HCT116 (cell line): ENCODE measurements around the gene DLX4. TPM values are rescaled to one million over a fixed set of nuclear protein-coding genes. Genes with fewer than 3 reads are reported as not detected.

Source experiments
- ATAC-seq: fragments of 200-7000 bp; cut with Tn5 transposase; 2 replicates; pipeline ENCODE4 v1.9.1; 2020; ENCODE audit warnings: mild to moderate bottlenecking, moderate library complexity
- BruUV-seq: library from RNA; stranded (reverse); fragments of 400-500 nt; replicated peaks from 2 replicates; lab custom pipeline; 2021; lab: Mats Ljungman, UMichigan
- CTCF ChIA-PET: fragments of 300-600 bp; sonication (Branson Sonifier 250); formaldehyde crosslinking; loops from one replicate; lab custom pipeline; 2021; ENCODE audit warnings: antibody characterized with exemption; lab: Charles Lee
- POLR2A ChIA-PET: fragments of 300-600, 350-600 bp; sonication (Branson Sonifier 250); formaldehyde crosslinking; loops from one replicate; lab custom pipeline; 2021; ENCODE audit warnings: antibody characterized with exemption; lab: Charles Lee
- RAD21 ChIA-PET, 2 experiments: fragments of 300-600 bp; sonication (Branson Sonifier 250); formaldehyde crosslinking; loops; one replicate each; lab custom pipeline; 2023; ENCODE audit warnings: low total read pairs in 2 of 2; ENCODE audit not compliant: uncharacterized antibody in 2 of 2, unreplicated experiment in 2 of 2, low non-redundant PET in 1 of 2; lab: Charles Lee
- DNase-seq: peaks from one replicate; pipeline ENCODE4 v3.0.0-alpha.2; 2010; ENCODE audit warnings: low read depth, low spot score
- H2AFZ ChIP-seq: fragments of 200-600 bp; shearing (Covaris generic), sonication (generic); 2 replicates; pipeline ENCODE4 v1.6.1; 2017; ENCODE audit warnings: low read depth, mixed run types, mixed read lengths, antibody characterized with exemption, low read length; ENCODE audit not compliant: poor library complexity, severe bottlenecking
- H3K27ac ChIP-seq: 2 replicates; pipeline ENCODE4 v1.5.1; 2012; ENCODE audit warnings: low read depth, low read length
- H3K27me3 ChIP-seq: fragments of 200-600 bp; sonication (generic); 2 replicates; pipeline ENCODE4 v1.6.1; 2016; ENCODE audit warnings: mixed run types, low read length, mixed read lengths; ENCODE audit not compliant: insufficient read depth
- H3K36me3 ChIP-seq, 2 experiments: fragments of 200-500 bp in 1 of 2; fragments of 200-600 bp in 1 of 2; sonication (Bioruptor generic) in 1 of 2; sonication (generic) in 1 of 2; 2 replicates each; pipeline versions ENCODE4 v1.5.1 to v1.6.1; 2014 to 2016; ENCODE audit warnings: low read length in 2 of 2, inconsistent platforms in 1 of 2, mixed read lengths in 1 of 2, mixed run types in 1 of 2; ENCODE audit not compliant: insufficient read depth in 2 of 2, control insufficient read depth in 1 of 2
- H3K4me1 ChIP-seq, 2 experiments: fragments of 200-600 bp in 1 of 2; sonication (generic) in 1 of 2; 2 replicates each; pipeline versions ENCODE4 v1.5.1 to v1.6.1; 2012 to 2017; ENCODE audit warnings: low read length in 2 of 2, inconsistent platforms in 1 of 2, mild to moderate bottlenecking in 1 of 2, mixed read lengths in 1 of 2, mixed run types in 1 of 2, moderate library complexity in 1 of 2; ENCODE audit not compliant: insufficient read depth in 2 of 2, control insufficient read depth in 1 of 2
- H3K4me2 ChIP-seq: fragments of 200-600 bp; sonication (generic); 2 replicates; pipeline ENCODE4 v1.6.1; 2017; ENCODE audit warnings: mixed run types, low read length, mixed read lengths
- H3K4me3 ChIP-seq, 2 experiments: fragments of 200-600 bp in 1 of 2; sonication (generic) in 1 of 2; replicated peaks in 1 of 2; 2 replicates each; pipeline ENCODE4 v1.5.1; 2011 to 2016; ENCODE audit warnings: low read length in 2 of 2, control low read depth in 1 of 2, low read depth in 1 of 2, mild to moderate bottlenecking in 1 of 2, mixed read lengths in 1 of 2, mixed run types in 1 of 2
- H3K79me2 ChIP-seq: fragments of 200-600 bp; sonication (generic); 2 replicates; pipeline ENCODE4 v1.6.1; 2017; ENCODE audit warnings: mild to moderate bottlenecking, mixed run types, low read length, moderate library complexity, mixed read lengths; ENCODE audit not compliant: insufficient read depth
- H3K9ac ChIP-seq: fragments of 200-600 bp; sonication (generic); 2 replicates; pipeline ENCODE4 v1.6.1; 2016; ENCODE audit warnings: low read length, mixed read lengths
- H3K9me2 ChIP-seq: fragments of 200-600 bp; sonication (generic), shearing (Covaris generic); 2 replicates; pipeline ENCODE4 v1.6.1; 2017; ENCODE audit warnings: mixed run types, mild to moderate bottlenecking, moderate library complexity; ENCODE audit not compliant: insufficient read depth
- H3K9me3 ChIP-seq, 2 experiments: fragments of 200-500 bp in 1 of 2; fragments of 200-600 bp in 1 of 2; sonication (Bioruptor generic) in 1 of 2; sonication (generic) in 1 of 2; 2 replicates each; pipeline ENCODE4 v1.6.1; 2014 to 2017; ENCODE audit warnings: low read length in 2 of 2, mixed read lengths in 2 of 2, inconsistent platforms in 1 of 2, low read depth in 1 of 2, mild to moderate bottlenecking in 1 of 2, mixed run types in 1 of 2, moderate library complexity in 1 of 2; ENCODE audit not compliant: control insufficient read depth in 1 of 2, insufficient read depth in 1 of 2
- H4K20me1 ChIP-seq: fragments of 200-600 bp; sonication (generic), shearing (Covaris generic); 2 replicates; pipeline ENCODE4 v1.6.1; 2017; ENCODE audit warnings: mixed run types, mild to moderate bottlenecking, moderate library complexity; ENCODE audit not compliant: insufficient read depth
- ATF3 ChIP-seq: IDR thresholded peaks from 2 replicates; pipeline ENCODE4 v1.6.1; 2012
- CEBPB ChIP-seq: IDR thresholded peaks from 2 replicates; pipeline ENCODE4 v1.6.1; 2012; ENCODE audit warnings: low read depth
- JUND ChIP-seq: IDR thresholded peaks from 2 replicates; pipeline ENCODE4 v1.6.1; 2012
- POLR2A ChIP-seq: IDR thresholded peaks from 2 replicates; pipeline ENCODE4 v1.7.0; 2011; ENCODE audit warnings: borderline replicate concordance; ENCODE audit not compliant: insufficient read depth, insufficient read length; ENCODE audit errors: extremely low read depth
- POLR2AphosphoS5 ChIP-seq: IDR thresholded peaks from 2 replicates; pipeline ENCODE4 v1.6.1; 2011; ENCODE audit warnings: mild to moderate bottlenecking, low read depth, low read length, moderate library complexity
- RAD21 ChIP-seq: IDR thresholded peaks from 2 replicates; pipeline ENCODE4 v1.6.1; 2012; ENCODE audit warnings: low read depth, mild to moderate bottlenecking
- SIN3A ChIP-seq: IDR thresholded peaks from 2 replicates; pipeline ENCODE4 v1.6.1; 2012; ENCODE audit warnings: low read depth
- SP1 ChIP-seq: IDR thresholded peaks from 2 replicates; pipeline ENCODE4 v1.6.1; 2012; ENCODE audit warnings: low read depth
- TCF7L2 ChIP-seq: IDR thresholded peaks from 2 replicates; pipeline ENCODE4 v1.7.0; 2011; ENCODE audit warnings: borderline replicate concordance, inconsistent platforms; ENCODE audit not compliant: insufficient read depth, insufficient read length; ENCODE audit errors: extremely low read depth
- YY1 ChIP-seq: IDR thresholded peaks from 2 replicates; pipeline ENCODE4 v1.6.1; 2011; ENCODE audit warnings: low read length, low read depth, moderate library complexity, mild to moderate bottlenecking; ENCODE audit not compliant: insufficient replicate concordance; ENCODE audit errors: extremely low read depth
- ZFX ChIP-seq: fragments of 450-650 bp; IDR thresholded peaks from 2 replicates; pipeline ENCODE4 v1.6.1; 2017
- ZNF274 ChIP-seq: fragments of 200-500 bp; sonication (Bioruptor generic); IDR thresholded peaks from 2 replicates; pipeline ENCODE4 v1.6.1; 2014; ENCODE audit warnings: mild to moderate bottlenecking, low read depth, low read length, inconsistent platforms
- intact Hi-C: fragments of 100-400 bp; cut with micrococcal nuclease; formaldehyde crosslinking; loops from 2 replicates; pipeline ENCODE4 v1.10.0; 2022
- total RNA-seq: library from RNA; stranded (reverse); gene quantifications from one replicate; pipeline ENCODE4 v1.2.1, GENCODE V29; 2021; ENCODE audit not compliant: unreplicated experiment
- TF ChIP-seq, protein P1 (sequence below): IDR thresholded peaks from 2 replicates; pipeline ENCODE4 v1.6.1; 2011; ENCODE audit warnings: mild to moderate bottlenecking, low read length, moderate library complexity; ENCODE audit not compliant: insufficient replicate concordance; ENCODE audit errors: extremely low read depth
- TF ChIP-seq, protein P2 (sequence below): IDR thresholded peaks from 2 replicates; pipeline ENCODE4 v1.6.1; 2012
- TF ChIP-seq, protein P3 (sequence below), 3 experiments: fragments of 200-600 bp in 1 of 3; sonication (generic) in 1 of 3; IDR thresholded peaks in 2 of 3; conservative IDR thresholded peaks in 1 of 3; 2 replicates each; pipeline ENCODE4 v1.5.1; 2012 to 2017; ENCODE audit warnings: low read depth in 2 of 3, low read length in 2 of 3, antibody characterized with exemption in 1 of 3, borderline replicate concordance in 1 of 3, control low read depth in 1 of 3, mild to moderate bottlenecking in 1 of 3, mixed read lengths in 1 of 3, mixed run types in 1 of 3, moderate library complexity in 1 of 3; ENCODE audit not compliant: insufficient read depth in 1 of 3

DLX4 gene
- total RNA-seq, 1 experiment from 2014 or later, result 14.0 TPM

DNA sequence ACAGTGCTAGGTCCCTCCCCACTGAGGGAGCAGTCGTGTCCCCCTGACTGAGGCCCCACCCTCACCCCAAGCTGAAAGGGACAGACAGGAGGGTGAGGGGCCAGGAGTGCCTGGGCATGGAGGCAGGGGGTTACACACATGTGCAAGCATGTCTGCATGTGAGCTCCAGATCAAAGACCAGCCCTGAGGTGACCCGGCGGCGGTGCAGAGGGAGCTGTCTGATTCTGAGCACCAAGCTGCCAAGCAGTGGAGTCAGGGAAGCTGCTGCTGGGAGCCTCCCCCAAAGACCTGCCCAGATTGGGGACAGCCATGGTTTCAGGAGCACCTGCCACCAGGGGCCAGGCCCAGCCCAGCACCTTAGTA is 20.5 kb downstream of the DLX4 start (continued):
- TF ChIP-seq, protein P1, sequence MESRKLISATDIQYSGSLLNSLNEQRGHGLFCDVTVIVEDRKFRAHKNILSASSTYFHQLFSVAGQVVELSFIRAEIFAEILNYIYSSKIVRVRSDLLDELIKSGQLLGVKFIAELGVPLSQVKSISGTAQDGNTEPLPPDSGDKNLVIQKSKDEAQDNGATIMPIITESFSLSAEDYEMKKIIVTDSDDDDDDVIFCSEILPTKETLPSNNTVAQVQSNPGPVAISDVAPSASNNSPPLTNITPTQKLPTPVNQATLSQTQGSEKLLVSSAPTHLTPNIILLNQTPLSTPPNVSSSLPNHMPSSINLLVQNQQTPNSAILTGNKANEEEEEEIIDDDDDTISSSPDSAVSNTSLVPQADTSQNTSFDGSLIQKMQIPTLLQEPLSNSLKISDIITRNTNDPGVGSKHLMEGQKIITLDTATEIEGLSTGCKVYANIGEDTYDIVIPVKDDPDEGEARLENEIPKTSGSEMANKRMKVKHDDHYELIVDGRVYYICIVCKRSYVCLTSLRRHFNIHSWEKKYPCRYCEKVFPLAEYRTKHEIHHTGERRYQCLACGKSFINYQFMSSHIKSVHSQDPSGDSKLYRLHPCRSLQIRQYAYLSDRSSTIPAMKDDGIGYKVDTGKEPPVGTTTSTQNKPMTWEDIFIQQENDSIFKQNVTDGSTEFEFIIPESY, result no peak
- no peak for TF ChIP-seq SIN3A

GRCh38 chr17:49990331-49990730 is 21.3 kb downstream of the DLX4 start:
- RAD21 ChIA-PET, result interaction anchor here in 1 of 2 experiments (0.7 kb wide), 1 partner anchor 282 kb away, joined by 3 read pairs; no protein-coding TSS in a partner anchor
- POLR2A ChIA-PET, result interaction anchor here (0.7 kb wide), 1 partner anchor 100 kb away, joined by 3 read pairs; no protein-coding TSS in a partner anchor
- Histone ChIP-seq H3K9ac (no peak overlapping the region), H3K79me2 (no peaks in the 10 kb centered on the region), H3K4me1 (peaks cover 4 to 9% of the 10 kb centered on the region in 2 experiments; a peak in 2 of 4 replicates), H3K4me3 (no peak overlapping the region), H3K27ac (no peak overlapping the region), H3K4me2 (no peak overlapping the region), H2AFZ (no peak overlapping the region), H3K9me2 (no peaks in the 10 kb centered on the region), H3K9me3 (no peaks in the 10 kb centered on the region), H3K36me3 (no peaks in the 10 kb centered on the region), H3K27me3 (peaks cover 12% of the 10 kb centered on the region; the same call in 1 of the 2 replicates), H4K20me1 (no peaks in the 10 kb centered on the region)
- BruUV-seq, result no TSS peak
- DNase-seq (no peak), ATAC-seq (no peak)
- CTCF ChIA-PET, result interaction anchor here (0.9 to 2.7 kb wide), 6 partner anchors 33 to 434 kb away, joined by 3 to 13 read pairs (median 3); no protein-coding TSS in a partner anchor
- intact Hi-C loops, result no loop called here
- no peak for TF ChIP-seq JUND
- TF ChIP-seq CEBPB, result no peak
- TF ChIP-seq RAD21, result no peak
- TF ChIP-seq, protein P1, result no peak
- TF ChIP-seq, protein P2, sequence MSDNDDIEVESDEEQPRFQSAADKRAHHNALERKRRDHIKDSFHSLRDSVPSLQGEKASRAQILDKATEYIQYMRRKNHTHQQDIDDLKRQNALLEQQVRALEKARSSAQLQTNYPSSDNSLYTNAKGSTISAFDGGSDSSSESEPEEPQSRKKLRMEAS, result no peak
- TF ChIP-seq SIN3A, result no peak
- no peak for TF ChIP-seq YY1
- TF ChIP-seq SP1, result no peak
- no peak for TF ChIP-seq POLR2A
- no peak for TF ChIP-seq ATF3
- no peak for TF ChIP-seq TCF7L2
- TF ChIP-seq, protein P3, sequence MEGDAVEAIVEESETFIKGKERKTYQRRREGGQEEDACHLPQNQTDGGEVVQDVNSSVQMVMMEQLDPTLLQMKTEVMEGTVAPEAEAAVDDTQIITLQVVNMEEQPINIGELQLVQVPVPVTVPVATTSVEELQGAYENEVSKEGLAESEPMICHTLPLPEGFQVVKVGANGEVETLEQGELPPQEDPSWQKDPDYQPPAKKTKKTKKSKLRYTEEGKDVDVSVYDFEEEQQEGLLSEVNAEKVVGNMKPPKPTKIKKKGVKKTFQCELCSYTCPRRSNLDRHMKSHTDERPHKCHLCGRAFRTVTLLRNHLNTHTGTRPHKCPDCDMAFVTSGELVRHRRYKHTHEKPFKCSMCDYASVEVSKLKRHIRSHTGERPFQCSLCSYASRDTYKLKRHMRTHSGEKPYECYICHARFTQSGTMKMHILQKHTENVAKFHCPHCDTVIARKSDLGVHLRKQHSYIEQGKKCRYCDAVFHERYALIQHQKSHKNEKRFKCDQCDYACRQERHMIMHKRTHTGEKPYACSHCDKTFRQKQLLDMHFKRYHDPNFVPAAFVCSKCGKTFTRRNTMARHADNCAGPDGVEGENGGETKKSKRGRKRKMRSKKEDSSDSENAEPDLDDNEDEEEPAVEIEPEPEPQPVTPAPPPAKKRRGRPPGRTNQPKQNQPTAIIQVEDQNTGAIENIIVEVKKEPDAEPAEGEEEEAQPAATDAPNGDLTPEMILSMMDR (IDR thresholded peaks at IDR 0.05 in 2 of 3, conservative IDR thresholded peaks at IDR 0.05 in 1 of 3; ENCODE audit: borderline replicate concordance in 1 of 3, insufficient read depth in 1 of 3, low read depth in 2 of 3, low read length in 2 of 3), result no peak
- no peak for TF ChIP-seq ZNF274
- no peak for TF ChIP-seq ZFX
- no peak for TF ChIP-seq POLR2AphosphoS5
